WTC11 (cell line): Measurements from ENCODE around the gene TRAPPC10. TPM values are rescaled to one million over a fixed set of nuclear protein-coding genes. Genes with fewer than 3 reads are reported as not detected.

ENCODE experiments used
- ATAC-seq: fragments of 200-7000 bp; cut with Tn5 transposase; 2 replicates; pipeline ENCODE4 v1.10.0; 2021; ENCODE audit warnings: mild to moderate bottlenecking, moderate library complexity
- CTCF ChIA-PET: fragments of 300-600 bp; sonication (Branson Sonifier 250); formaldehyde crosslinking; loops from one replicate; lab custom pipeline; 2021; ENCODE audit warnings: antibody characterized with exemption; lab: Charles Lee
- POLR2A ChIA-PET: fragments of 350-600 bp; sonication (Branson Sonifier 250); formaldehyde crosslinking; loops from one replicate; lab custom pipeline; 2021; ENCODE audit warnings: antibody characterized with exemption; lab: Charles Lee
- DNase-seq: peaks from one replicate; pipeline ENCODE4 v3.0.0; 2021; ENCODE audit warnings: low spot score
- H3K27ac Mint-ChIP-seq: 2 replicates; pipeline ENCODE4 v1.8.0; 2021; ENCODE audit warnings: mixed read lengths
- H3K27me3 Mint-ChIP-seq: 2 replicates; pipeline ENCODE4 v1.8.0; 2021; ENCODE audit warnings: low read depth, mild to moderate bottlenecking, moderate library complexity, mixed read lengths
- H3K36me3 Mint-ChIP-seq: 2 replicates; pipeline ENCODE4 v1.8.0; 2021; ENCODE audit warnings: mixed read lengths
- H3K4me1 Mint-ChIP-seq: 2 replicates; pipeline ENCODE4 v1.8.0; 2022; ENCODE audit warnings: mixed read lengths
- H3K4me3 Mint-ChIP-seq: 2 replicates; pipeline ENCODE4 v1.8.0; 2021; ENCODE audit warnings: mild to moderate bottlenecking, moderate library complexity, mixed read lengths
- H3K9me3 Mint-ChIP-seq: 2 replicates; pipeline ENCODE4 v1.8.0; 2021; ENCODE audit warnings: mixed read lengths
- CREM ChIP-seq: sonication (generic); formaldehyde crosslinking; IDR thresholded peaks from 2 replicates; pipeline ENCODE4 v1.8.1; 2022; ENCODE audit warnings: mild to moderate bottlenecking, missing genetic modification reagents, moderate library complexity
- ERG ChIP-seq: fragments of 250-450 bp; sonication (Bioruptor Pico); IDR thresholded peaks from 2 replicates; pipeline ENCODE4 v1.8.0; 2021; ENCODE audit warnings: mild to moderate bottlenecking
- ETV6 ChIP-seq: sonication (generic); formaldehyde crosslinking; IDR thresholded peaks from 2 replicates; pipeline ENCODE4 v1.8.1; 2022; ENCODE audit warnings: mild to moderate bottlenecking, missing genetic modification reagents
- FOXJ3 ChIP-seq: sonication (generic); formaldehyde crosslinking; IDR thresholded peaks from 2 replicates; pipeline ENCODE4 v1.9.0; 2021; ENCODE audit warnings: missing genetic modification reagents, mild to moderate bottlenecking, borderline replicate concordance
- FOXK1 ChIP-seq: sonication (generic); formaldehyde crosslinking; IDR thresholded peaks from 2 replicates; pipeline ENCODE4 v1.8.0; 2022; ENCODE audit warnings: mild to moderate bottlenecking, moderate library complexity, missing genetic modification reagents
- MLX ChIP-seq: sonication (generic); formaldehyde crosslinking; IDR thresholded peaks from 2 replicates; pipeline ENCODE4 v1.8.1; 2023; ENCODE audit warnings: mild to moderate bottlenecking, missing genetic modification reagents, moderate library complexity
- MYBL2 ChIP-seq: sonication (generic); formaldehyde crosslinking; IDR thresholded peaks from 2 replicates; pipeline ENCODE4 v1.8.1; 2023; ENCODE audit warnings: mild to moderate bottlenecking, moderate library complexity, missing genetic modification reagents
- NR1H2 ChIP-seq: sonication (generic); formaldehyde crosslinking; IDR thresholded peaks from 2 replicates; pipeline ENCODE4 v1.9.0; 2021; ENCODE audit warnings: mild to moderate bottlenecking, moderate library complexity, missing genetic modification reagents
- SP1 ChIP-seq: sonication (generic); formaldehyde crosslinking; conservative IDR thresholded peaks from 2 replicates; pipeline ENCODE4 v1.8.1; 2022; ENCODE audit warnings: missing genetic modification reagents
- TP53 ChIP-seq: sonication (generic); formaldehyde crosslinking; IDR thresholded peaks from 2 replicates; pipeline ENCODE4 v1.8.1; 2023; ENCODE audit warnings: mild to moderate bottlenecking, missing genetic modification reagents
- ZBTB21 ChIP-seq: sonication (generic); formaldehyde crosslinking; IDR thresholded peaks from 2 replicates; pipeline ENCODE4 v1.8.1; 2023; ENCODE audit warnings: mild to moderate bottlenecking, missing genetic modification reagents, borderline replicate concordance
- ZBTB43 ChIP-seq: sonication (generic); formaldehyde crosslinking; IDR thresholded peaks from 2 replicates; pipeline ENCODE4 v1.8.1; 2023; ENCODE audit warnings: mild to moderate bottlenecking, missing genetic modification reagents
- ZMAT4 ChIP-seq: fragments of 250-450 bp; sonication (Bioruptor Pico); IDR thresholded peaks from 2 replicates; pipeline ENCODE4 v1.9.0; 2021; ENCODE audit warnings: mild to moderate bottlenecking
- ZNF232 ChIP-seq: sonication (generic); formaldehyde crosslinking; IDR thresholded peaks from 2 replicates; pipeline ENCODE4 v1.8.0; 2022; ENCODE audit warnings: mild to moderate bottlenecking, missing genetic modification reagents
- total RNA-seq: library from RNA; stranded (reverse); gene quantifications from 3 replicates; pipeline ENCODE4 v1.2.3, GENCODE V29; 2021
- TF ChIP-seq, protein P1 (sequence below): sonication (generic); formaldehyde crosslinking; conservative IDR thresholded peaks from 2 replicates; pipeline ENCODE4 v1.8.1; 2022; ENCODE audit warnings: mild to moderate bottlenecking, missing genetic modification reagents

The TRAPPC10 gene
- total RNA-seq, 1 experiment from 2014 or later: 34.5 TPM

GRCh38 chr21:44027607-44028286 lies 15.6 kb downstream of the TRAPPC10 start (continued):
- TF ChIP-seq NR1H2: no peak
- TF ChIP-seq MLX (CRISPR knock-in tag): no peak
- no peak for TF ChIP-seq CREM
- no peak for TF ChIP-seq TP53 (CRISPR knock-in tag)
- TF ChIP-seq FOXJ3 (CRISPR knock-in tag): no peak
- TF ChIP-seq ZMAT4 (CRISPR knock-in tag): no peak

- no peak for ATAC-seq
- CTCF ChIA-PET: no interaction called here
- Mint-ChIP-seq H3K4me1 (peaks cover 30% of the 10 kb centered on the region), H3K9me3 (peaks cover 7% of the 10 kb centered on the region), H3K27me3 (no peaks in the 10 kb centered on the region), H3K4me3 (no peak overlapping the region), H3K36me3 (peaks cover 15% of the 10 kb centered on the region), H3K27ac (no peak overlapping the region; the same call in 1 of the 2 replicates)
- TF ChIP-seq SP1 (CRISPR knock-in tag) (no peak), MYBL2 (CRISPR knock-in tag) (no peak), FOXK1 (CRISPR knock-in tag) (no peak), ZBTB43 (CRISPR knock-in tag) (no peak), ZNF232 (CRISPR knock-in tag) (no peak), ZBTB21 (CRISPR knock-in tag) (no peak)
- DNase-seq: no peak
- POLR2A ChIA-PET: no interaction called here
Observed at GRCh38 chr21:44028287-44028659, 16.2 kb downstream of the TRAPPC10 start.

DNA sequence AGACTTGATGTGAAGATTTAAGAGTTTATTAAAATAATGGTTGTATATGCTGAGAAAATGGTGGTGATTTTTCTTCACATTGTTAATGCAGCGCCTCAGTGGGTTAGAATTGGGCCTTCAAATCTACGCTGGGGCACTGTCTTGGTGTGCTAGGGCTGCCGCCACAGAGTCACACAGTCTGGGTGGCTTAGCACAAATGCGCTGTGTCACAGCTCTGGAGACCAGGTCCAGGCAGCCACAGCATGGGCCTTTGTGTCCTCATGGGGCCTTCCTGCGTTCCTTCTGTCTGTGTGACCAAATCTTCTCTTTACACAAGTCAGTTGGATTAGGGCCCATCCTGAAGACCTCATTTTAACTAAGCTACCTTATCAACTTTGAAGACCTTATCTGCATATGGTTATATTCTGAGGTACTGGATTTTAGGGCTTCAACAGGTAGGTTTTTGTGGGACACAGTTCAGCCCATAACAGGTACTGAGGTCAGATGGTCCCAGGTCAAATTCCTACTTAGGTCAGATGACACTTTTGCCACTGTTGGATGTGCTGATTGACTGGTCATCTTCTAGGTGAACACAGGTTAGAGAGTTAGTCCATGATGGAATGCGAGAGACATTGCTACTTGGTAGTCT lies 17.5 kb downstream of the TRAPPC10 start:
- peak overlapping the region; percentile 93 for H3K27ac Mint-ChIP-seq
- peaks cover 7% of the 10 kb centered on the region for H3K9me3 Mint-ChIP-seq
- H3K4me3 Mint-ChIP-seq: no peak overlapping the region
- DNase-seq (no peak), ATAC-seq (no peak)
- H3K4me1 Mint-ChIP-seq: peaks cover 27% of the 10 kb centered on the region
- TF ChIP-seq ERG (CRISPR knock-in tag): no peak
- no peaks in the 10 kb centered on the region for H3K27me3 Mint-ChIP-seq
- CTCF ChIA-PET: no interaction called here
- H3K36me3 Mint-ChIP-seq: peaks cover 23% of the 10 kb centered on the region
- POLR2A ChIA-PET: no interaction called here

- POLR2A ChIA-PET: no interaction called here
- DNase-seq (no peak), ATAC-seq (no peak)
- Mint-ChIP-seq H3K9me3 (no peaks in the 10 kb centered on the region), H3K4me3 (no peak overlapping the region), H3K36me3 (peaks cover 36% of the 10 kb centered on the region), H3K27ac (no peak overlapping the region), H3K4me1 (no peaks in the 10 kb centered on the region), H3K27me3 (no peaks in the 10 kb centered on the region)
- no peak for TF ChIP-seq ETV6 (CRISPR knock-in tag)
- TF ChIP-seq, protein P1, sequence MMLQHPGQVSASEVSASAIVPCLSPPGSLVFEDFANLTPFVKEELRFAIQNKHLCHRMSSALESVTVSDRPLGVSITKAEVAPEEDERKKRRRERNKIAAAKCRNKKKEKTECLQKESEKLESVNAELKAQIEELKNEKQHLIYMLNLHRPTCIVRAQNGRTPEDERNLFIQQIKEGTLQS: no peak
- CTCF ChIA-PET: no interaction called here
Observed at GRCh38 chr21:44035244-44035643, 23.1 kb downstream of the TRAPPC10 start.
